Activated naive CD8-positive, alpha-beta T cell treated with anti-CD3 and anti-CD28 coated beads, Interleukin-2, amount 50 U/mL, for 16 hours (primary cell): ENCODE results near the gene POU2AF2.
"Not testable (repeated sequence)": the region's sequence is repeated elsewhere in the genome, so short reads cannot be mapped to it uniquely, and the experiment has no call there.

ENCODE experiments used
- DNase-seq: peaks from one replicate; pipeline ENCODE4 v3.0.0-alpha.2; 2020; ENCODE audit warnings: low read depth, low spot score

The POU2AF2 gene, protein sequence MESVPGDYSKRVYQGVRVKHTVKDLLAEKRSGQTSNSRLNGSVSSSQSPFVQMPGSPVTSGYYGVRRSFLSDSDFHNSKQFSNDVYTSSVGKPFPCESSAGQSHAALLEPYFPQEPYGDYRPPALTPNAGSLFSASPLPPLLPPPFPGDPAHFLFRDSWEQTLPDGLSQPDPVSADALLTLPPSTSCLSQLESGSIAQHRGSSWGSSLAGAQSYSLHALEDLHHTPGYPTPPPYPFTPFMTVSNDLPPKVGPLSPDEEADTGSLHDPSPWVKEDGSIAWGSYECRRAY

GRCh38 chr11:111245425-111245824 lies at the start of gene POU2AF2:
Gene POU2AF2, plus strand, starts transcription at chr11:111245725. Its CDS starts 129 bp downstream, at chr11:111245854.
- DNase-seq = no peak

GRCh38 chr11:111200010-111200534 lies 45.5 kb upstream of the POU2AF2 start:
- DNase-seq = no peak

GRCh38 chr11:111204211-111204610 lies 41.3 kb upstream of the POU2AF2 start:
- DNase-seq = no peak

DNA sequence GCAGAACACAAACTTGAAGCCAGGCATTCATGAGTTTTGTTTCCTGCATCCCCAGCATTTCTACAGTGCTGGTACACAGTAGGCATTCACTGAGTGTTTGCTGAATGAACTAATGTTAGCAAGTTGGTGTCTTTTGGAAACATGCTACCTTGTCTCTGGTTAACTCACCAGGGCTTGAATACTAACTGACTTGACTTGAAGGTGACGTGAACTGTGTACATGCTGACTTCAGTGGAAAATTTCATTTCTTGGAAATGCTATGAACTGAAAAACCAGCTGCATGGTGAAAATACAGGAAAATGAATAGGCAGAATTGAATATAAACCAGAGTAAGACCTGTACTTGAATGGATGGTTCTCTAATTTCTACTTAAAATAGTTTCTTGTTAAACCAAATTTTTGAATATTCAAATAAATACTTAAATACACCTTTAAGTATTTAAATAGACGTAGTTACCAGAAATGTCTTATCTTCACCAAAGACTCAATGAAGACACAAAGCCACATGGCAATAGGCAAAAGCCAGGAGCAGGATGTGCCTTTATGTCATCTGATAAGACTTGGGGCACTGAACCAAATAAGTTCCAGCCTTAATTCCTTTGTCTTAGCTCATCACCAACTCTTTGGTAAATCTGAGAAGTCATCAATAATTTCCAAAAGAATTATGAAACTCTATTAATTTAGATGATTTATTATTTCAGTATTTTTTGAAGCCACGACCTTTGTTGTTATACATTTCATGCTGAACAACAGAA lies 39.7 kb upstream of the POU2AF2 start:
- no peak for DNase-seq

GRCh38 chr11:111206472-111206871 lies 39.1 kb upstream of the POU2AF2 start:
- no peak for DNase-seq

DNA sequence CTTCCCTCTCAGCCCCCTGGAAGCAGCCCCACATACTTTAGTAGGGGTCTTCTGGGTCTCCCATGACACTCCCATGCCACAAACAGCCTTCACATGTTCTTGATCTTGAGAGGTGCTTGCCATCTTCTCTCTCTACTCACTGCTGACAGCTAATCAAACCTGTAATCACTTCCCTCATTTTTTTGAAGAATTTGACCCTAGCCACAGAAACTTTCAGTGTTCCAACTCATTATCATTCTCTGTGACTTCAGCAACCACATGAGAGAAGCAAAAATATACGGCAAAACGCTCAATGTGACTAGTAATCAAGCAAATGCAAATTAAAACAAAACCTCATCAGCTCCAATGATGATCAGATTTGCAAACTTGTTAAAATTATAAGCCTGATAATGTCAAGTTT lies 38.3 kb upstream of the POU2AF2 start:
- DNase-seq = no peak

- no peak for DNase-seq
Measured at GRCh38 chr11:111209543-111210355, 35.8 kb upstream of the POU2AF2 start.

DNA sequence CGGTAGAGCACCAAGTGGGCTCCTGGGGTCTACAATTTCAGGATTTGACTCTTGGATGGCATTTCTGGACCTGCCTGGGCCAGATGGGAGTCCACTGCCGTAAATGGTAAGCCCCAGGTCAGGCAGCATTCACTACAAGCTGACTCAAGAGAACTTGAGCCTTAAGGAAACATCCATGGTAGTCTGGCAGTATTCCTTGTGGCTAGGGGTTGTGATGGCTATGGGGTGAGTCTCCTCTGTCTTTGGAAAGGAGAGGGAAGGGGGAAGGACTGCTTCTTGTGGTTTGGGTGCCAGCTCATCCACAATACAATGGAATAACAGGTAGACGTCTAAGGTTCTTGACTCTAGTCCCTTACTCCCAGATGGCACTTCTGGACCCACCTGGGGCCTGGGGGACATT lies 32.3 kb upstream of the POU2AF2 start:
- no peak for DNase-seq

- no peak for DNase-seq
Measured at GRCh38 chr11:111220721-111221120, 24.8 kb upstream of the POU2AF2 start.

GRCh38 chr11:111221208-111221607 lies 24.3 kb upstream of the POU2AF2 start:
- no peak for DNase-seq

GRCh38 chr11:111221936-111222335 lies 23.6 kb upstream of the POU2AF2 start:
- not testable (repeated sequence) for DNase-seq

GRCh38 chr11:111222821-111223455 lies 22.6 kb upstream of the POU2AF2 start:
- not testable (repeated sequence) for DNase-seq

- DNase-seq = no peak
Measured at GRCh38 chr11:111225881-111226280, 19.6 kb upstream of the POU2AF2 start.

- no peak for DNase-seq
Measured at GRCh38 chr11:111229604-111230003, 15.9 kb upstream of the POU2AF2 start.

GRCh38 chr11:111230122-111230465 lies 15.4 kb upstream of the POU2AF2 start:
- no peak for DNase-seq

DNA sequence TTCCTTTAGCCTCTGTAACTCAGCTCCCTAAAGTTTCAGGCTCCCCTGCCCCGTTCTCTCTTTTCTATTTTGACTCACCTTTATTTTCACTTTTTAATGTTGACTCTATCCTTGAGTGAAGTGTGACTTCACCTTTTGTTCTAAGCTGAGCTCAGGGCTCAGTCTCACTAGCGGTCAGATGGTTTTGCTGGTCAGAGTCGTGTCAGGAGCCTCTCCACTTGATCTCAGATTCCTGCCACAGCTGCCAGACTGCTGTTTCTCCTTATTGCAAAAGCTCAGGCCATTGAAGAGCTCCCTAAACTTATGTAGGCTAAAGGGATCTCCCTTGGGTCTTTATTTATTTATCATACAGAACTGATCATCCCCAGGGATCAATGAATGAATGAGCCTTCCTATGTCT lies 13.7 kb upstream of the POU2AF2 start:
- DNase-seq = no peak

DNA sequence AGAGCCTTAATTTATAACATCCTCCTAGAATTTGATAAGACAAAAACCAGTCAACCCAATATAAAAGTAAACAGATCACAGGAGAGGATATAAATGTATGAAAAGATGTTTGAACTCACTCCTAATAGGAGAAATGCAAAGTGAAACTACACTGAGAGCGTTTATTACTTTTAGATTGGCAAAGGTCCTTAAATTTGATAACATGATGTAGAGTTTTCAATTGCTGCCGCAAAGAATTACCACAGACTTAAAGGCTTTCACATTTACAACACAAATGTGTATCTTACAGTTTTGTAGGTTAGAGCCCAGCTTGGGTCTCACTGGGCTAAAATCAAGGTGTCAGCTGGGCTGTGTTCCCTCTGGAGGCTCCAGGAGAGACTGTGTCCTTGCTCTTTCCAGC lies 9.1 kb upstream of the POU2AF2 start:
- DNase-seq = no peak

DNA sequence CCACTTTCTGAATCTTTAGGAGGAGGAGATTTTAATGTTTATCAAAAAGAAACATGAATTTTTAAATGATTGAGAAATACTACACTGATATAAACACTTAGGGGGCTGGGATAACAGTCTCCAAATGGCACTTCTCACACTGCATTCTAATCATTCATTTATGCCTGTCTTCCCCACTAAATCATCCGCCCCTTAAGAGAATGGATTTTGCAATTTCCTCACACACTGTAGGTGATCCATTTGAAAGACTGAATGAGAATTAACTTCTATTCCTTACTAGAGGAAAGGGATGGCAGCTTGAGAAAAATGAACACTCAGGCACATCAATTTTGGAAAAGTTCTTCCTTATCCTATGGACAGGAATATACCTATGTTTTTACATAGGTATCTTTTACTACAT lies 7.6 kb upstream of the POU2AF2 start:
- DNase-seq = no peak

GRCh38 chr11:111246956-111247355 lies 1.4 kb downstream of the POU2AF2 start:
- DNase-seq = no peak

DNA sequence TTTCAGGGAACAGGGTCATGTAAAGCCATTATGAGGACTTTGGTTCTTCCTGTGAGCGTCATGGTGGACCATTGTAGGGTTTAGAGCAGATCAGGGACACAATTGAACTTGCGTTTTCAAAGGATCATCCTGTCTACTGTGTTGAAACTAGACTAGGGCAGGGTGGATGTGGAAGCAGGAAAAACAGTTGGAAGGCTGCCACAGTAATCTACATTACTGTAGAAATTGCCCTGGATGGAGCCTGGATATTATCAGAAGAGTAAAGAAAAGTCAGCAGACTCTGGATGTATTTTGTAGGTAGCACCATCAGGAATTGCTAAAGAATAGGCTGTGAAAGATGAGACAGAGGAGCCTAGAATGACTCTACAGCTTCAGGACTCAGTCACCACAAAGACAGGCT lies 5.4 kb downstream of the POU2AF2 start:
- no peak for DNase-seq

DNA sequence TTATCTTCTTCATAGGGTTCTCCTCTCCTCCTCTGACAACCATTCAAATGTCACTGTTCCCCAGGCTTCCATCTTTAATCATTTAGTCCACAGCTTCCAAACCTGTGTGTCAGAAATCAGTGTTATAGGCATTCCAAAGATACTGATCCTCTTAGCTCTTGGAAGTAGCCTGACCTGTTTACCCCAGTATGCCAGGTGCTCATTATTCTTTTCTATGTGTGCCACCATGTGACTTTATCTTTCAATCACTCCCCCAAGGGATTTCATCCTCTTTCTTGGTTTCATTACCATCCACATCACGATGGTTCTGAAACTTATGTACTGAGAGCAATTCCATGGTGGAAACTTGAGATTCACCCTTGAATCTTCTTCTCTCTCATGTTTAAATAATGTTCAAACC lies 7.6 kb downstream of the POU2AF2 start:
- DNase-seq = no peak

DNA sequence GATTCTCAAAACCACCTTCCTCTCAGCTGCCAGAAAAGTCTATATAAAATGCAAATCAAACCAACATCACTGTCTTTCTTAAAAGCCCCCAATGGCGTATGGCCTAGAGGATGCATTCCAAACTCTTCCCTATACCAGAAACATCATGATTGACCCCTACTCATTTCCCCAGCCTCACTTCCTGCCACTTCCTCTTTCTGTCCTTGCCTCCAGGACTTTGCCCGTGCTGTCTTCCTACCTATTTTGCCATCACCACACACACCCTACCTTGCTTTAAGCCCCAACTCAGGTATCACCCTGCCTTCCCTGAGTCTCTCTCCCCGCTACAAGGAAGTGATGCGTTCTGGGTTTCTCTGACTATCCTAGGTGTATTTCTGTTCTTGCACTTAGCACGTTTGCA lies 8.1 kb downstream of the POU2AF2 start:
- DNase-seq = no peak
